K562 (cell line): ENCODE results near the gene WBP1L. TPM values are rescaled to one million over a fixed set of nuclear protein-coding genes. Genes with fewer than 3 reads are reported as not detected.

Source experiments
- ATAC-seq: fragments of 200-7000 bp; cut with Tn5 transposase; 3 replicates; pipeline ENCODE4 v1.9.1; 2020; ENCODE audit warnings: moderate library complexity
- BruUV-seq: library from RNA; stranded (reverse); fragments of 400-500 nt; replicated peaks from 2 replicates; lab custom pipeline; 2021; lab: Mats Ljungman, UMichigan
- CTCF ChIA-PET: fragments of 300-600 bp; formaldehyde crosslinking; extraction: SDS; loops from one replicate; lab custom pipeline; 2021; ENCODE audit warnings: low intra/inter-chr PET ratio; lab: Yijun Ruan, JAX
- POLR2A ChIA-PET: fragments of 300-600, 350-650 bp; sonication (Branson Sonifier 250); formaldehyde crosslinking; extraction: SDS; loops from one replicate; lab custom pipeline; 2021; ENCODE audit warnings: antibody characterized with exemption, inconsistent platforms; lab: Yijun Ruan, JAX
- DNase-seq, 4 experiments: peaks; one replicate each; pipeline versions ENCODE4 v3.0.0 to v3.0.0-alpha.2; 2011 to 2018; ENCODE audit warnings: low spot score in 3 of 4, mixed read lengths in 3 of 4; ENCODE audit errors: extremely low read depth in 1 of 4
- FAIRE-seq: peaks from 2 replicates; lab custom pipeline; 2011; peaks lifted over from hg19 to GRCh38; lab: Jason Lieb, UNC
- H2AFZ ChIP-seq: 2 replicates; pipeline ENCODE4 v1.6.0; 2011; ENCODE audit warnings: low read depth, low read length, control low read depth, inconsistent platforms
- H3K27ac ChIP-seq: fragments of 200-600 bp; 3 replicates; pipeline ENCODE4 v1.8.0; 2011; ENCODE audit warnings: low read depth, mild to moderate bottlenecking, control low read depth, inconsistent platforms, low read length, moderate library complexity, mixed read lengths; ENCODE audit errors: extremely low read depth
- H3K27me3 ChIP-seq, 2 experiments: fragments of 300-600 bp in 1 of 2; 2 replicates in 1 of 2; 3 replicates in 1 of 2; pipeline versions ENCODE4 v1.6.0 to v1.8.0; 2011; ENCODE audit warnings: inconsistent platforms in 2 of 2, low read length in 2 of 2, mild to moderate bottlenecking in 1 of 2, mixed read lengths in 1 of 2, moderate library complexity in 1 of 2; ENCODE audit not compliant: control insufficient read depth in 2 of 2, insufficient read depth in 2 of 2
- H3K36me3 ChIP-seq: fragments of 300-600 bp; 3 replicates; pipeline ENCODE4 v1.8.0; 2011; ENCODE audit warnings: mild to moderate bottlenecking, low read length, inconsistent platforms; ENCODE audit not compliant: control insufficient read depth, insufficient read depth
- H3K4me1 ChIP-seq, 2 experiments: fragments of 200-600 bp in 1 of 2; replicated peaks in 1 of 2; 2 replicates in 1 of 2; 3 replicates in 1 of 2; pipeline versions ENCODE4 v1.5.1 to v1.8.0; 2011; ENCODE audit warnings: inconsistent platforms in 2 of 2, low read length in 2 of 2, mild to moderate bottlenecking in 1 of 2, mixed read lengths in 1 of 2, moderate library complexity in 1 of 2; ENCODE audit not compliant: control insufficient read depth in 2 of 2, insufficient read depth in 2 of 2
- H3K4me2 ChIP-seq: 2 replicates; pipeline ENCODE4 v1.6.1; 2011; ENCODE audit warnings: low read length, control low read depth, inconsistent platforms, mixed read lengths; ENCODE audit not compliant: insufficient read depth
- H3K4me3 ChIP-seq: fragments of 200-600 bp; sonication (generic), shearing (Covaris generic); 2 replicates; pipeline ENCODE4 v1.5.1; 2016; ENCODE audit warnings: control low read depth, inconsistent platforms
- H3K79me2 ChIP-seq: fragments of 200-600 bp; 3 replicates; pipeline ENCODE4 v1.8.0; 2011; ENCODE audit warnings: low read length, inconsistent platforms; ENCODE audit not compliant: control insufficient read depth, insufficient read depth
- H3K9ac ChIP-seq, 2 experiments: 2 replicates each; pipeline versions ENCODE4 v1.6.0 to v1.6.1; 2011; ENCODE audit warnings: low read depth in 2 of 2, low read length in 2 of 2, control low read depth in 1 of 2, inconsistent platforms in 1 of 2, mild to moderate bottlenecking in 1 of 2, mixed read lengths in 1 of 2; ENCODE audit not compliant: insufficient read depth in 1 of 2
- H3K9me1 ChIP-seq: one replicate; pipeline ENCODE4 v1.6.0; 2011; ENCODE audit warnings: inconsistent platforms, mild to moderate bottlenecking, low read length, moderate library complexity; ENCODE audit not compliant: control insufficient read depth, insufficient read depth
- H3K9me3 ChIP-seq: replicated peaks from 2 replicates; pipeline ENCODE4 v1.5.1; 2011; ENCODE audit warnings: low read depth, low read length, inconsistent platforms; ENCODE audit not compliant: control insufficient read depth, insufficient read depth
- H4K20me1 ChIP-seq: replicated peaks from 2 replicates; pipeline ENCODE4 v1.6.1; 2011; ENCODE audit warnings: low read length, inconsistent platforms, mixed read lengths; ENCODE audit not compliant: control insufficient read depth, insufficient read depth
- BCL6 ChIP-seq: fragments of 250-450 bp; sonication (Bioruptor Pico); IDR thresholded peaks from 2 replicates; pipeline ENCODE4 v1.4.0; 2020
- FOXJ3 ChIP-seq: sonication (generic); formaldehyde crosslinking; IDR thresholded peaks from 2 replicates; pipeline ENCODE4 v1.4.0; 2020; ENCODE audit warnings: mild to moderate bottlenecking, missing genetic modification reagents
- FOXP1 ChIP-seq: sonication (generic); formaldehyde crosslinking; IDR thresholded peaks from 2 replicates; pipeline ENCODE4 v1.8.0; 2022; ENCODE audit warnings: mild to moderate bottlenecking, missing genetic modification reagents
- HDAC8 ChIP-seq: fragments of 450-650 bp; IDR thresholded peaks from 2 replicates; pipeline ENCODE4 v1.6.1; 2016; ENCODE audit warnings: mild to moderate bottlenecking, missing genetic modification characterization, moderate library complexity, missing compliant biosample characterization
- MITF ChIP-seq: IDR thresholded peaks from 2 replicates; pipeline ENCODE4 v1.6.1; 2014; ENCODE audit warnings: antibody characterized with exemption
- MTF1 ChIP-seq: fragments of 250-450 bp; sonication (Bioruptor Pico); IDR thresholded peaks from 2 replicates; pipeline ENCODE4 v1.9.0; 2021; ENCODE audit warnings: moderate library complexity, mild to moderate bottlenecking, inconsistent platforms, borderline replicate concordance
- NBN ChIP-seq: fragments of 450-650 bp; IDR thresholded peaks from 2 replicates; pipeline ENCODE4 v1.6.1; 2016; ENCODE audit warnings: low read depth, mild to moderate bottlenecking
- SMARCE1 ChIP-seq: fragments of 450-650 bp; IDR thresholded peaks from 2 replicates; pipeline ENCODE4 v1.7.1; 2016; ENCODE audit warnings: mild to moderate bottlenecking
- SP1 ChIP-seq: sonication (generic); formaldehyde crosslinking; IDR thresholded peaks from 2 replicates; pipeline ENCODE4 v1.8.1; 2022; ENCODE audit warnings: mild to moderate bottlenecking, missing genetic modification reagents
- ZBTB49 ChIP-seq: sonication (generic); formaldehyde crosslinking; IDR thresholded peaks from 2 replicates; pipeline ENCODE4 v1.8.0; 2022; ENCODE audit warnings: missing genetic modification reagents, mild to moderate bottlenecking, borderline replicate concordance
- ZNF384 ChIP-seq: IDR thresholded peaks from 2 replicates; pipeline ENCODE4 v1.6.1; 2012; ENCODE audit warnings: low read depth, low read length, improper control_type of control experiment
- ZNF778 ChIP-seq: fragments of 450-650 bp; formaldehyde crosslinking; IDR thresholded peaks from 2 replicates; pipeline ENCODE4 v1.4.0; 2020; ENCODE audit warnings: mild to moderate bottlenecking, moderate library complexity
- WGBS: fragments of 100-300 bp; shearing (Covaris generic); methylation state at CpG from one replicate; pipeline ENCODE4 v1.1.6; 2016; ENCODE audit warnings: low coverage, mixed read lengths; ENCODE audit not compliant: insufficient coverage; ENCODE audit errors: missing lambda C conversion rate; 5-methylcytosine and 5-hydroxymethylcytosine counted together
- in situ Hi-C: fragments of 300-500 bp; cut with MboI; formaldehyde crosslinking; loops from 4 replicates; pipeline ENCODE4 v1.15.0; 2018; ENCODE audit warnings: inconsistent platforms, mixed read lengths
- intact Hi-C: fragments of 100-400 bp; cut with micrococcal nuclease; formaldehyde crosslinking; loops from 2 replicates; pipeline ENCODE4 v1.14.2; 2022
- polyA plus RNA-seq, 8 experiments: library from polyadenylated mRNA; depleted of rRNA in 4 of 8; stranded (reverse) in 5 of 8; unstranded in 3 of 8; fragments of >200 nt; fragmentation: Nextera tagmentation in 2 of 8; fragmentation: Illumina TruSeq in 1 of 8; extraction: Ambion mirVana in 2 of 8; extraction: Trizol in 1 of 8; gene quantifications; 2 replicates each; pipeline versions ENCODE4 v1.2.1 to v1.2.3, GENCODE V29; 2011 to 2014; ENCODE audit warnings: inconsistent platforms in 1 of 8, missing spikeins in 1 of 8
- total RNA-seq, 7 experiments: library from RNA; depleted of rRNA in 6 of 7; stranded (reverse); fragments of >200 nt in 6 of 7; fragmentation: Illumina TruSeq in 2 of 7; extraction: Trizol in 2 of 7; gene quantifications; 2 replicates each; pipeline versions ENCODE4 v1.2.1 to v1.2.3, GENCODE V29; 2011 to 2021; ENCODE audit warnings: low replicate concordance in 1 of 7
- TF ChIP-seq, protein P1 (sequence below): fragments of 450-650 bp; formaldehyde crosslinking; IDR thresholded peaks from 2 replicates; pipeline ENCODE4 v1.4.0; 2020; ENCODE audit warnings: mild to moderate bottlenecking
- TF ChIP-seq, protein P2 (sequence below): fragments of 450-650 bp; formaldehyde crosslinking; IDR thresholded peaks from 2 replicates; pipeline ENCODE4 v1.4.0; 2020; ENCODE audit warnings: mild to moderate bottlenecking, moderate library complexity
- TF ChIP-seq, protein P3 (sequence below): fragments of 250-450 bp; sonication (Bioruptor Pico); IDR thresholded peaks from 2 replicates; pipeline ENCODE4 v1.8.0; 2022; ENCODE audit warnings: moderate library complexity, mild to moderate bottlenecking, inconsistent platforms

The WBP1L gene
- total and polyA plus RNA-seq, 9 of the 15 experiments (the other 6 are each of a cell fraction or from before 2014, with no cell fraction given): 3.2 to 14.4 (median 11.3) TPM

DNA sequence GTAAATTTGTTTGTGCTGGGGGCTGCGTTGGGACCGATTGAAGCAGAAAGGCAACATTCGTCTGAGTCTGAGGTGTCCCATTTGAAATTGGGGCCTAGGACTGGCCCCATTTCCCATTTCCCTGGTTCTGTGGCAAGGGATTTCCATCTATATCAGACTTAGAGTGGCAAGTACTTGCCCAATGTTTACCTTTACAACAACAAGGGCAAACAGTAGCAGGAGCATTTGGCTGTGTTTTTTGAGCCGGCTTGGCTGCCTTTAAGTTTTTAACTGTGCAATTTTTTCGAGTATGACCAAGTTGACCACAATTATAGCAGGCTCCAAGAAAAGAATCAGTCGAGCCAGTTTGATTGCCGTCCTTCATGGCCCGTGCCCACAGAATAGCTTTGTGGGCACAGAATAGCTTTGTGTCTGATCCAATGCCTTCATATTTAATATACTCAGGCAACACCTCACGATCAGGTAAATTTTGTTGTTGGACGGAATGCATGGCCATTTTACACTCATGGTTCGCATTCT, 98.1 kb downstream of the WBP1L start:
- H3K4me1 ChIP-seq: no peaks in the 10 kb centered on the region; a peak in 1 of 5 replicates
- H3K27ac ChIP-seq: no peak overlapping the region
- no peaks in the 10 kb centered on the region; the same call in 1 of the 2 replicates for H3K9me3 ChIP-seq
- H3K9me1 ChIP-seq: no peaks in the 10 kb centered on the region
- intact Hi-C loops (no loop called here), in situ Hi-C loops (no loop called here)
- FAIRE-seq (no peak), ATAC-seq (no peak), DNase-seq (no peak)
- no peak overlapping the region for H3K4me2 ChIP-seq
- H3K4me3 ChIP-seq: no peak overlapping the region
- no peaks in the 10 kb centered on the region for H4K20me1 ChIP-seq
- TF ChIP-seq, protein P1, sequence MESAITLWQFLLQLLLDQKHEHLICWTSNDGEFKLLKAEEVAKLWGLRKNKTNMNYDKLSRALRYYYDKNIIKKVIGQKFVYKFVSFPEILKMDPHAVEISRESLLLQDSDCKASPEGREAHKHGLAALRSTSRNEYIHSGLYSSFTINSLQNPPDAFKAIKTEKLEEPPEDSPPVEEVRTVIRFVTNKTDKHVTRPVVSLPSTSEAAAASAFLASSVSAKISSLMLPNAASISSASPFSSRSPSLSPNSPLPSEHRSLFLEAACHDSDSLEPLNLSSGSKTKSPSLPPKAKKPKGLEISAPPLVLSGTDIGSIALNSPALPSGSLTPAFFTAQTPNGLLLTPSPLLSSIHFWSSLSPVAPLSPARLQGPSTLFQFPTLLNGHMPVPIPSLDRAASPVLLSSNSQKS (CRISPR knock-in tag): no peak
- TF ChIP-seq ZNF384: no peak
- no peak for TF ChIP-seq ZBTB49 (CRISPR knock-in tag)
- no peak for TF ChIP-seq MITF
- TF ChIP-seq FOXP1 (CRISPR knock-in tag): no peak
- TF ChIP-seq MTF1 (CRISPR knock-in tag): no peak
- TF ChIP-seq BCL6 (CRISPR knock-in tag): no peak
- TF ChIP-seq, protein P2, sequence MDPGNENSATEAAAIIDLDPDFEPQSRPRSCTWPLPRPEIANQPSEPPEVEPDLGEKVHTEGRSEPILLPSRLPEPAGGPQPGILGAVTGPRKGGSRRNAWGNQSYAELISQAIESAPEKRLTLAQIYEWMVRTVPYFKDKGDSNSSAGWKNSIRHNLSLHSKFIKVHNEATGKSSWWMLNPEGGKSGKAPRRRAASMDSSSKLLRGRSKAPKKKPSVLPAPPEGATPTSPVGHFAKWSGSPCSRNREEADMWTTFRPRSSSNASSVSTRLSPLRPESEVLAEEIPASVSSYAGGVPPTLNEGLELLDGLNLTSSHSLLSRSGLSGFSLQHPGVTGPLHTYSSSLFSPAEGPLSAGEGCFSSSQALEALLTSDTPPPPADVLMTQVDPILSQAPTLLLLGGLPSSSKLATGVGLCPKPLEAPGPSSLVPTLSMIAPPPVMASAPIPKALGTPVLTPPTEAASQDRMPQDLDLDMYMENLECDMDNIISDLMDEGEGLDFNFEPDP (CRISPR knock-in tag): no peak
- TF ChIP-seq, protein P3, sequence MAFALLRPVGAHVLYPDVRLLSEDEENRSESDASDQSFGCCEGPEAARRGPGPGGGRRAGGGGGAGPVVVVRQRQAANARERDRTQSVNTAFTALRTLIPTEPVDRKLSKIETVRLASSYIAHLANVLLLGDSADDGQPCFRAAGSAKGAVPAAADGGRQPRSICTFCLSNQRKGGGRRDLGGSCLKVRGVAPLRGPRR (CRISPR knock-in tag): no peak
- no peak for TF ChIP-seq SMARCE1
- TF ChIP-seq SP1 (CRISPR knock-in tag): no peak
- TF ChIP-seq FOXJ3 (CRISPR knock-in tag): no peak
- TF ChIP-seq ZNF778 (CRISPR knock-in tag): no peak
- no peak for TF ChIP-seq HDAC8
- TF ChIP-seq NBN: no peak
- H3K36me3 ChIP-seq: no peaks in the 10 kb centered on the region
- no TSS peak for BruUV-seq
- no peaks in the 10 kb centered on the region for H3K79me2 ChIP-seq
- WGBS: 22% methylated on average over 10 of the region's 11 CpGs
- no peak overlapping the region for H2AFZ ChIP-seq
- ChIA-PET CTCF (no interaction called here), POLR2A (no interaction called here)
- no peaks in the 10 kb centered on the region for H3K27me3 ChIP-seq
- H3K9ac ChIP-seq: no peak overlapping the region
